Sigmoid colon (tissue), 4 donors: ENCODE data around the gene RTN4IP1.

Source experiments
- EP300 ChIP-seq, 4 donors: sonication (generic); formaldehyde crosslinking; IDR thresholded peaks; one replicate each; pipeline ENCODE4 v1.6.1; 2017; ENCODE audit warnings: antibody characterized with exemption in 4 of 4
- POLR2AphosphoS5 ChIP-seq, 4 donors: sonication (generic); formaldehyde crosslinking; IDR thresholded peaks; one replicate each; pipeline ENCODE4 v1.6.1; 2017; ENCODE audit warnings: antibody characterized with exemption in 4 of 4

DNA sequence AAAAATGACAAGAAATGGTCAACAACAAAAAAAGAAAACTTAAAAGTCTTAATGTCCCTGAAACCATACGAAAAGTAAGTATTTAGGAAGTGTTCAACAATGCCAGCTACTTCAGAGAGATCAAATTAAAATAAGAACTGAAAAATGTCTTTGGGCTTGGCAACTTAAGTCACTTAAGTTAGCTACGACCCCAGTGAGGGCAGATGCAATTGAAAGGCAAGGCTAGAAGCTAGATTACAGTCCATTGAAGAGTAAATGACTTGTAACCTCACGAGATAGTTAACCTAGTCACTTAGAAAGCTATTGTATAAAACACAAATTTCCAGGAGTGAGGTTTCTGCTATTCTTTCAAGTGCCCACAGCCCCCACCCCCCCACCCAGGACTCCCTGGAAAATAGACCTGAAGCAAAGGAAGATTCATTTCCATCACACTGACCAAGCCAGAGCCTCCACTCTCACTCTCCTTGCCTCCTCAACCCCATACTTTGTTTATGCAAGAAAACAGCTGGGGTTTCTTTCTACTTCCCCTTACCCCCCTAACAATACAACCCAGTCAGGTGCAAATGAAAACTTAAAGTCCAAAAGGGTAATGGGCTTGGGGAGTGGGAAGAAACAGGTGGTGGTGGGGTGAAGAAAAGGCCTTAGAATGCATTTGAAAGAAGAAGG lies 14.6 kb downstream of the RTN4IP1 start:
- no peak for TF ChIP-seq POLR2AphosphoS5 (IDR thresholded peaks at IDR 0.05)
- TF ChIP-seq EP300 (IDR thresholded peaks at IDR 0.05) = no peak
